WI38 (cell line): ENCODE data around the gene CDH12.

ENCODE experiments used
- H3K4me3 ChIP-seq: 2 replicates; pipeline ENCODE4 v1.5.1; 2011; ENCODE audit warnings: low read depth, mild to moderate bottlenecking, control low read depth, low read length
- TF ChIP-seq, protein P1 (sequence below): IDR thresholded peaks from 2 replicates; pipeline ENCODE4 v1.5.1; 2012; ENCODE audit warnings: low read depth, mild to moderate bottlenecking, control low read depth, low read length

The CDH12 gene

DNA sequence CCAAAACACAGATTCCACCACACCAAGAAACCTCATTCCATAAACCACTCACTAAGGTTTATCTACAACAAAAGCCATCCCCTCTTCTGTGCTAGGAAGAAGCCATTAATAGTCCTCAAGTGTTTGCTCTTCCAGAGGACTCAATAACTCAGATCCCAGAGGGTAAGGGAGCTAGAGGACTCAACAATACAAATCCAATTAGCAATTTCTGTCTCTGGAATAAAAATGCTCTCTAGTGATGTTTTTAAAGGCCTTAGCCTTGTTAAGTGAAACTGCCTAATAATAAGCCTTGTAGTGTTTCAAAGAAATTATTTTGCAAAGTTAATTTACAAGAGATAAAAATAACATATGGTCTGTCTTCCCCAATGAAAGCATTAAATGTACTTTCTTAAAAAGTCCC is 942.4 kb downstream of the CDH12 start:
- H3K4me3 ChIP-seq: no peak overlapping the region
- TF ChIP-seq, protein P1, sequence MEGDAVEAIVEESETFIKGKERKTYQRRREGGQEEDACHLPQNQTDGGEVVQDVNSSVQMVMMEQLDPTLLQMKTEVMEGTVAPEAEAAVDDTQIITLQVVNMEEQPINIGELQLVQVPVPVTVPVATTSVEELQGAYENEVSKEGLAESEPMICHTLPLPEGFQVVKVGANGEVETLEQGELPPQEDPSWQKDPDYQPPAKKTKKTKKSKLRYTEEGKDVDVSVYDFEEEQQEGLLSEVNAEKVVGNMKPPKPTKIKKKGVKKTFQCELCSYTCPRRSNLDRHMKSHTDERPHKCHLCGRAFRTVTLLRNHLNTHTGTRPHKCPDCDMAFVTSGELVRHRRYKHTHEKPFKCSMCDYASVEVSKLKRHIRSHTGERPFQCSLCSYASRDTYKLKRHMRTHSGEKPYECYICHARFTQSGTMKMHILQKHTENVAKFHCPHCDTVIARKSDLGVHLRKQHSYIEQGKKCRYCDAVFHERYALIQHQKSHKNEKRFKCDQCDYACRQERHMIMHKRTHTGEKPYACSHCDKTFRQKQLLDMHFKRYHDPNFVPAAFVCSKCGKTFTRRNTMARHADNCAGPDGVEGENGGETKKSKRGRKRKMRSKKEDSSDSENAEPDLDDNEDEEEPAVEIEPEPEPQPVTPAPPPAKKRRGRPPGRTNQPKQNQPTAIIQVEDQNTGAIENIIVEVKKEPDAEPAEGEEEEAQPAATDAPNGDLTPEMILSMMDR: no peak

DNA sequence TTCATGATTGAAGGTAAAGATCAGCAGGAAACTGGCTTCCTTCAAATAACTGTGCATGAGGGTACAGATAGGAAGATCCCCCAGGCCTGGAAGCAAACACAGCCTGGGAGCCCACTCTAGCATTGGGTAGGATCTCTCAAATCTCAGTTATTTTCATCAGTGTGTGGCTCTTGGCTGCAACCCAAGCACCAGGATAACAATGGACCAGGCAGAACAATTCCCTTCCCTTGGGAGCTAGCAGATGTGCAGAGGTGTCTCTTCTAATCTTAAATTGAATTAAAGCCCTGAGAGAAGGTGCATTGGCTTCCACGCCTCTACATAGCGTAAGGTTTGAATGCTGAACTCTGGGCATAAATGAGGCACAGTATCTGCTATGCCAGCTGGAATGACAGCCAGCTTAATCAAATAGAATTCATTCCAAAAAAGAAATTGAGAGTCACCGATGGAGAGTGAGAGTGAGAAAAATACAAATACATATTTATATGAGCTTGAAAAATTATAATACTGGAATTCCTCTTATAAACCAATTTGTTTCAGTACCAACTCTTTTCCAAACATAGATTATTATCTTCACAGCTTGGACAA is 957.3 kb downstream of the CDH12 start:
- H3K4me3 ChIP-seq: no peak overlapping the region
- TF ChIP-seq, protein P1: no peak

DNA sequence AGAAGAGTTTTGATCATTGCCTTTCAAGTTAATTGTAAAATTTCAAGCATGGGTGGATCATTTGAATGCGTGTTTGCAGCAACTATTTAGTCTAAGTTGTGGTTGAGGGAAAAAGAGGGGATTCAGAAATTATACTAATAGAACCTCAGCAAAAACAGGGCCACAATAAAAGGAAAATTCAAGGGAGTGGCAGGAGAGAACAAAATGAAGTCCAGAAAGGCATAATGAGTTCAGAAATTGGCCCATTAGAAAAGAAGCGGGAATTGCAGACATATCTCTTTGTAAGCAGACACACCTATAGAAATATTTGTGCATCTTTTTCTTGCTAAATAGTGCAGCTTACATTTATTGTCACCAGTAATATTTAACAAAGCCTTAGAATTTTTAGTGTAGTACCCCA is 960.0 kb downstream of the CDH12 start:
- H3K4me3 ChIP-seq: no peak overlapping the region
- TF ChIP-seq, protein P1: no peak

DNA sequence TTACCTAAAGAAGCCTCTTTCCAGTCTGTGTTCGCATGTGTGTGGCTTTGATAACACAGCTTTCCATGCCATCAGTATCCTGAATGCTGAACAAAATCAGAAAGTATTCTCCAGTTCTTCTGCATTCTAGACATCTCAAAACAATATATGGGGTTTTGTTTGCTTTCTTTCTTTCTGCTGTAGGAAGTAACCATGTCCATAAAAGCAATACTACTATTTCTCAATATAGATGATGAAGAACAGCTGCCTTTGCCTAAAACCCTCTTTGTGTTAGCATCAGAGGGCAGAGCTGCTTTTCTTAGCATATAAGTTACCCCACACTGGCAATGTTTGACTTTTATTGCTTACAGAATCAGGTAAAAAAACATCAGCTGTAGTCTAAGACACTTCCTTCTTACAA is 963.6 kb downstream of the CDH12 start:
- H3K4me3 ChIP-seq: no peak overlapping the region
- TF ChIP-seq, protein P1: no peak

DNA sequence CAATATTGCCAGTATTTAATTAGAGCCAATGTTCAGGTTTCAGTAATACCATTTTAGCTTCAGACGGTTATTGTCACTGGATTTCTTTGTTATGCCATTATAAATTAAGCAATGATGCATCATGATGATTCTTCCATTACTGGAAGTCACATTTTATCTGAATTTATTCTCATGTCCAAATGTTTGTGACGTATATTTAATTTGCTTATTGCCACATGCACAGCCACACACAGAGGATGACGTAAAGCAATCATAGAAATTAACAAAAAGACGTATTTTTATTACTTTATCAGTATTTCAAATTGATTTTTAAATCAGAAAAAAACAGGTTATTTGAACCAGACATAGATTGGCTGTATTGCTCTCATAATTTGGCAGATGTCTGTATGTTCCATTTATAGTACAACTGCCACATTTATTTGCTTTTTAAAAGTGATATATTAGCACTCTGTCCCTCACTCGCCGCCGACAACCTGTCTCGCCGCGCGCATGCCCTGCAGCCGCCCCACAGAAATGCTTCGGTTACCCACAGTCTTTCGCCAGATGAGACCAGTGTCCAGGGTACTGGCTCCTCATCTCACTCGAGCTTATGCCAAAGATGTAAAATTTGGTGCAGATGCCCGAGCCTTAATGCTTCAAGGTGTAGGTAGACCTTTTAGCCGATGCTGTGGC is 970.9 kb downstream of the CDH12 start:
- no peak overlapping the region for H3K4me3 ChIP-seq
- TF ChIP-seq, protein P1: no peak

DNA sequence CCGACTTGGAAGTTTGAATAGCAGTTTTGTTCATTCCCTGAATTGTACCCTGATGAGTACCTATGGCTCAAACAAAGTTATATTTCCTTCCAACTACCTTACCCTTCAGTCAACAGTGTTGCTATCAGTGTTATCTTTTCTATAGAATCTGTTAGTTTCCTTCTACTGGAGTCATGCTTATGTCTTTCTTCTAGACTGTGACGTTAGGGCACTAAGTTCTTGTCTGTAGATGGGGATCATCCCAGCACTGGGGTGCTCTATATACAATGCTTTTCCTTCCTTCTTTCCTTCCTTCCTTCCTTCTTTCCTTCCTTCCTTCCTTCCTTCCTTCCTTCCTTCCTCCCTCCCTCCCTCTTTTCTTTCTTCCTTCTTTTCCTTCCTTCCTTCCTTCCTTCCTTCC is 973.0 kb downstream of the CDH12 start:
- H3K4me3 ChIP-seq: no peak overlapping the region
- TF ChIP-seq, protein P1: no peak

DNA sequence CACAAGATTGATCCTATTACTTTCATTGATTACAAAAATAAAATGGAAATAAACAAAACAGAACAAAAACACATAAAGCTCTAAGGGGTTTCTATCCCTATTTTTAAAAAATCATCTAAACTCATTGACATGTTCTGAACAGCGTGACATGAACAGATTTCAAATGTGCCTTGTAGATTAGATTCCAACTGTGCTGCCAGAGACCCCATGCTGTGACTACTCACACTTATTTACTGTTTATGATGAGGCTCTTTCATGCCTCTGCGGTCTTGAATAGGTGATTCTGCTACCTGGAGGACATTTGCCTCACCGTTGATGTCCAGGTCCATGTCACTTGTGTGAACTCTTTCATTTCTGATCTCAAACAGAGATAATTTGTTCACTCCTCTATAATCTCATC is 990.2 kb downstream of the CDH12 start:
- TF ChIP-seq, protein P1: no peak
- no peak overlapping the region for H3K4me3 ChIP-seq
